ENCODE measurements around the gene SHC1.

SHC1 gene

DNA sequence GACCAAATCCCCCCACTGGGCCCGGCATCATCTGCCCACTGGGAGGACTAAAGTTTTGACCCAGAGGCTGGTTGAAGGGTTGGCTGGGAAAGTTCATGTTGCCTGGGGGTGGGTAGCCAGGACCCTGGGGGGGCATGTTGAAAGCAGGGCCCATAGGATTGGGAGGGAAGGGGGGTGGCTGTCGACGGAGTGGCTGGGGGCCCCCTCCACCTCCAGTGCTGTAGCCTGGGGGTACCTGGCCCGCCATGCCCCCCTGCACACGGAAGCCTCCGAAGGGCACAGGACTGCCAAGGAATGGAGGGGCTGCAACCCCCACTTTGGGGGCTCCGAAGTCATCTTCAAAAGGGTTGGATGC is 11.1 kb downstream of the SHC1 start:
- in situ Hi-C loops (cut with HindIII; ENCODE audit: low sequenced_read_pairs): no loop called here

DNA sequence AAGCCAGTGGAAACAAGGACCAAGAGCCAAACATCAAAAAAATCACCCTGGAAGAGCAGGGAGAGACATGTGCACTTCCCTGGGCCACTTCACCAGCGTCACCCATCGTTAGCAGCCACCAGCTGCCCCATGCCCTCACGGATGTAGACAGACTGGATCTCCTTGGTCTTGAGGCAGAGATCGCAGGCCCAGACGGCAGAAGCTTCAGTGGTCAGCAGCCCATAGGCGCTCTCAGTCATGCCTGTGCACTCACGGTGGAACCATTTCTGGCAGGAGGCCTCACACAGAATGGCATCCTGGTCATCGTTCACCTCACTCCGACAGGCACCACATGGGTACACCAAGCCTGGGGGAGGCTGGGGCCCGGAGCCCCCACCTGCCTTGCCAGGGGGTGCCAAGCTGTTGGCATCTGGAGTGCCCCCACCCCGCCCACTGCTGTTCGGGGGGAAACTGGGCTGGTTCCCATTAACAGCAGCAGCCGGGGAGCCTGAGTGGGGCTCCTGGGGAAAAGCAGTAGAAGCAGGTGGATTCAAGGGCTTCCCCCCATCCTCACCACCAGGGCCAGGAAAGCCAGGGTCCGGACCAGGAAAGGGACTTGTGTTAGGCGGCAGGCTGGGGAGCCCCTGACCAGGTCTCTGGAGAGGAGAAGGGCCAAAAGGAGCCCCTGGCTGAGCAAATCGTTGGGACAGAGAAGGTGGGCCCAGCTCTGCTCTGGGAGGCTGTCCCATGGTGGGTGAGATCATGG is 11.7 kb downstream of the SHC1 start:
- in situ Hi-C loops (cut with HindIII; ENCODE audit: low sequenced_read_pairs): no loop called here

DNA sequence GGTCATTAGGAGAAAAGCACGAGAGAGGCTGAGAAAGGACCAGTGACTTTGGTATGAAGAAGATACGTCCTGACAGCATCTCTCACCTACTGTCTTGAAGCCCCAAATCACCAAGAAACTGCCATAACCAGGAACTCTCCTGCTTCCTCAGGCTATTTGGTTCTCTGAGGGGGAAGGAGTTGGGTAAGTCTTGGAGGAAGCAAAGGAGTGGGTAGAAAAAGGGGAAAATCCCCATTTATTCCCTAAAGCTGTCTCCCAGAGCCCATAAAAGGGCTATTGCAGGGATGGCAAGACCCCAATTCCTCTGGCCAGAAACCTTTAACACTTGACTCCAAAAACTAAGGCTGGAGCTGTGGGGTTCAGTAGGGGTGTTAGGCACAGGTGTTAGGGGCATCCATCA is 12.5 kb downstream of the SHC1 start:
- in situ Hi-C loops (cut with HindIII; ENCODE audit: low sequenced_read_pairs): no loop called here

DNA sequence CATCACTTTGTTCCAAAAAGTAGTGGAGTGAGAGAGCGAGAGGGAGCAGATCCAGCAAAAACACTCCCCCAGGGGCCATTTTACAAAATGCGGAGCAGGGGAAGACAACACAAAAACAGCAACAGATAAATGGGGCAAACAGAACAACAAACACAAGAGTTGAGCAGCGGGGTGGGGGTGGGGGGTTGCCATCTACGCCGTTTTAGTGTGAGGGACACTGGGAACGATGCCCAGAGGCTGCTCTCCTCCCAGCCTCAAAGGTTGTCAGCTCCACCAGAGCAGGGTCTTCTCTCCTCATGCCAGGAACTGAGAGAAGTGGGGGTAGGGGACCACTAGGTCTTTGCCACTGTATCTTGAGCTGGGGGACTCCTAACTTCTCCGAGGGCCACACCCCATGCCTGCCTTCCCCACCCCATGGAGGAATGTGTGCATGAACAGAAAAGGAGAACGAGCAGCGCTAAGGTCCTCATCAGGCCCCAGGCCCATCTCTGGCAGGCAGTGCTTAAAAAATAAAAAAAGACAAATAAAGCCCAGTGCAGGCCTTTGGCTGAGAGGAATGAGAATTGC is 13.4 kb downstream of the SHC1 start:
- in situ Hi-C loops (cut with HindIII; ENCODE audit: low sequenced_read_pairs): no loop called here

DNA sequence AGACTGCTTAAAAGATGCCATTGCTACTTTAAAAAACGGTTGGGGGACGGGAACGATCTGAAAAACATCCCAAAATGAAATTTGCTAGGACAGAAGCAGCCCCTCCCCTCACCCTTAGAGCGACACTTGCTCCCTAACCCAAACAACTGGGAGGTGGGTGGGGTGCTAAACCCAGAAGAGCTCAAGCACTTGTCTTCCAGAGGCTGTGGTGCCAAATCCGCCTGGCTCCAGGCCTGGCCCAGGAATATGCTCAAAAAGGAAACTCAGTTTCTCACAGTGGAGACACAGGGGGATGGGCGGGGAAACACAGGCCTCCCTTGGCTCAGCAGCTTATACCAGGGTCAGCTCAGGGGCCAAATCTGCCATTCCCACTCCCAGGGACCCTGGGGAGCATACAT is 14.0 kb downstream of the SHC1 start:
- in situ Hi-C loops (cut with HindIII; ENCODE audit: low sequenced_read_pairs): no loop called here

DNA sequence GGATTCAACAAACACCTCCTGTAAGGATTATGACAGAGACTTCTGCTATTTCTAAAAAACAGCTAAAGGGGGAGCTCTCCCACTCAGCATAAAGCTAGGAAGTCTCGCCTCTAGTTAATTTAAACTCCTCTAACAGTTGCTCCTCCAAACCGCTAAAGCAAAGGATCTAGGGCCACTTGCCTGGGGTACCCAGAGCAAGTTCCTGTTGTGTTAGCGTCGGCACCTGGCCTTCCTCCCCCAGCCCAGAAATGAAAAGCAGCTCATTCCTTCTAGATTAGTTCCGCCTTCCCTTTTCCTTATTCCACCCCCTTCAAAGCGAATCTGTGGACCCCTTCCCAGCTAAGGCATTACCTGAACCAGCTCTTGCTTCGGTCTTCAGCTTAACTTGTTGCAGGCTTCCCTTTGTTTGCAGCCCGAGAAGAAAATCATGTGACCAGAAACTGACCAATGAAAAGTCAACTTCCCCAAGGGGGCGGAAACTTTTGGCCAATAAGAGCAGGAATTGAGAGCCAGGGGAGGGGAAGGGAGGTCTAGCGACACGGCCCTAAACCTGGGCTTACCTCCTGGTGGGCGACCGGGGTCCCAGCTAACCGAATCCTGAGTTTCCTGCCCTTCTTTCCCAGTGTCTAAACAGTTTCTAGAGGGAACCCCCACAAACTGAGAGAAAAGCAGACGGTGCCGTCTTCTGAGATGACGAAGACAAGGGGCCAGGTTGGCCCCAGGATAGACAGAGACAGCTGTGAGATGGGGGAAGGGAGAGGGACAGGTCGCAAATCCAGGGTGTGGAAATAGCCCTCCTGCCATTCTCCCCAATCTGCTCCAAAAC is 14.6 kb downstream of the SHC1 start, which contains the start of gene PBXIP1:
PBXIP1 (minus strand) TSS at position 382 of the 826 bp plus-strand sequence. CDS start 2,378 bp downstream, outside the sequence.
- in situ Hi-C loops (cut with HindIII; ENCODE audit: low sequenced_read_pairs): no loop called here

DNA sequence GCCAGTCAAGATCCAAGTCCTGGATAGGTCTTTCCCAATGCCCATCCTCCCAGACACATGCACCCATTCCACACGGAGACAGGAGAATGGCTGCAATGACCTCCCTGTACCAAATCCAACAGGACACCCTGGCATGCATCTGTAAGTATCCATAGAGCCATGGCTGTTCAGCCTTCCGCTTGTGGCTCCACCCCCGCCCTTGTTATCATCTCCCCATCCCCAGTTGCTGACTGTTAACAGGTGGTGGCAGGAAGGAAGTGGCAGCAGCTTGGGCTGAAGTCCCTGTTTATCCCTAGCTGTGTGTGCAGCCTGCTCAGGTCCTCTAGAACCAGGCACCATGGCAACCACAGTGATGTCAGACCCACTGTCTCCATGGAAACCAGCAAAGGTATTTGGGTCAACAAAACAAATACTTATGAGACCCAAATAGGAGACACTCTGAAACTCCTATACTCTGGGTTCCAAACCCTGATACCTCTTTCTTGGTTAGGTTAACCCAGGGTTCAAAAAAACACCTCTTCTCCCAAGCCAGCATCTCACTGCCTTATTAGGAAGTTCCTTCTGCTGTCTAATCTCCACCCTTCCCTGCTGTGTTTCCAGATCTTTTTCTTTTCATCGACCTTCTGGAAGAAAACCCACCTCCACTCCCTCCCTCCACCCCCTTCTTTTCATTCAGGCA is 15.4 kb downstream of the SHC1 start:
- in situ Hi-C loops (cut with HindIII; ENCODE audit: low sequenced_read_pairs): no loop called here

DNA sequence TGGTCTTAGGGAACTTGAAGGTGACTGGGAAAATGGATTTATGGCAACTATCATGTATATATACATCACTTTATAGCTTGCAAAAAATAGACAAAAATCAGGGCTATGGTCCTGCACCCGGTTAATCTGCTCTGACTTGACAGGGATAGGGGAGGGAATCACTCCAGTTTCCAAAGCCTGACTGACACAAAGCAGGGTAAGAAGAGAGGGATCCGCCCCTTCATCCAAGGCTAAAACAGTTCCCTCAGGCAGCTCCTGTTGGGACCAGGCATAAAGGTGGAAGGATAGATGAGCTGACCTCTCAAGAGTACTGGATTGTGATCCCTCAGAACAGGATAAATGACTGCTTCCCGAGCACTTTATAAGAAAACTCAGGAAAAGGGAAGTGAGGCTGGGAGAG is 16.0 kb downstream of the SHC1 start:
- in situ Hi-C loops (cut with HindIII; ENCODE audit: low sequenced_read_pairs): no loop called here

DNA sequence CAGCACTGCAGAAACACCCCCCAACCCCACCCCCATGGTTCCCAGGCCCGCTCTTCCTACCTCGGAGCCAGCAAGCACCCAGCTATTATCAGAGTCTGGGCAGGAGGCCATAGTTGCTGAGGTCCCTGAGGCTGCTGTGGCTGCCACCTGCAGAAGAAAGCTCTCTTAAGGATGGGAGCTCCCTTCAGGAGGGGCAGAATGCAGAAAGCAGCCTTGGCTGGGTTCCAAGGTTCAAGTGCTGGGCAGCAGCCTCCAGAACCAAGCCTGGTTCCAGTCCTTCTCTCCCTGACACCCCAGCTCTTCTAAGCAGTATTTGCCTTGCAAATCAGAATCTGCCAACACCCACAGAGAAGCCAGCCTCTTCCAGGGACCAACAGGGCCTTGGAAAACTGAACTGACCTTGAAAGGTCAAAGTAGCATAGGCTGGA is 16.9 kb downstream of the SHC1 start:
- in situ Hi-C loops (cut with HindIII; ENCODE audit: low sequenced_read_pairs): no loop called here

DNA sequence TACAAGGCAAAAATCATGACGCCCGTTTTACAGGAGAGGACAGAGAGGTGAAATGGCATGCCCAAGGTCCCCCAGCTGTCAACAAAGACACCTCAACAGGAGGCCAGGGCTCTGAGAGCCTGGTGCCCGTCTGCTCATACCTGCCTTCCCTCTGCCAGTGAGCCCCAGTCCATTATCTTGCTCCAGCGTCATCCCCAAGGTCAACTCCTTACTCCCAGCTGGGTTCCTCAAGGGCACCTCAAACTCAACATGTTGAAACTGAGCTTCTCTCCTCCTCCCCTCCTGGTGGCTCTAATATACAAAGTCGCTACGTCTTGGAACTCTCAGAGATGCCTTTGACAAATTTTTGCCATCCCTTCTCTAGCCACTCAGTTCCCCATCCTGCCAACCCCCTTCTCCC is 17.9 kb downstream of the SHC1 start:
- in situ Hi-C loops (cut with HindIII; ENCODE audit: low sequenced_read_pairs): no loop called here

DNA sequence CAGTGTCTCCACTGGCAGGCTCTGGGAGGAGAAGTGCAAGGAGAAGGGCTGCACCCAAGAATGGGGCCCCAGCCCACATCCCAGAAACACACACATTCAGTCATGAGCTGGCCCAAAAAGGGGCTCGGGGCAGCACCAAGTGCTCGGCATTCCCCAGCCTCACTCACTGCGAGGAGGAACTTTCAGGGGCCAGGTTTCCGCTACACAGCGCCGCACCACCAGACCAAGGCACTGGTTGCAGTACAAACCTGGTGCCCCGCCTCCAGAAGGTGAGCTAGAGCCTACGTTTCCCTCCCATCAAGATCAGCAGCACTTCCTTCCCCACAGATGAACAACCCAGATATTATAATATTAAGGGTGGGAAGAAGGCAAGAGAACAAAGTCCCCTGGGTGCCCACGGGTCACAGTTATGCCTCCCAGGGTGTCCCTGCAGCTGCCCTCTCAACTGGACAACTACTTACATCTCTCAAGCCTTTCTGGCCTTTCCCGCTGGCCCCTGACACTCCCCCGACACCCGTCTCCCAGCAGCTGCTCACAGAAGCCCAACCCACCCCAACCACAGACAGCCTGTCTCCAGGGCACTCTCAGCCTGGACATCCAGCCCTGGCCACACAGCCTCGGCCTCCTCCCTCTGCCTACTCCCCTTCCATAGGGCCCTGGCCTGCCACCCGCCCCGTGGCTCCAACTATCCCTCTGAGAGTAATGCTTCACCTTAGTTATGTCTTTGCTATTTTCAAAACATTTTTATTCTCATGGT is 18.5 kb downstream of the SHC1 start:
- in situ Hi-C loops (cut with HindIII; ENCODE audit: low sequenced_read_pairs): no loop called here

DNA sequence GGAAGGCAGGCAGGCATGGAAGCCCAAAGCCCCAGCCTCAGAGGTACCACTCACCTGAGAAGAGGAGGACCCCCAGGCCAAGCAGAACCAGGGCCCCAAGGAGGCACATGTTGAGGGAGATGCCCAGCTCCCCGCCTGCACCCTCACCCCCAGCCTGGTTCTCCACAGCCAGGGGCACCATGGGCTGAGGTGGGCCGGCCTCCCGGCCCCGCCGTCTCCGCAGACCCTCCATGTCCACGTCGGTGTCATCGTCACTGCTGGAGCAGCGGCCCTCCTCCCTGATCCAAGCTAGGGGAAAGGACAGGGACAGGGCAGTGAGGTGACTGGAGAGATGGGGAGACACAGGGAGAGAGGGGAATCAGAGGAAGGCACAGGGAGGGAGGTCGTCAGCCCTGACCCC is 22.5 kb downstream of the SHC1 start:
- in situ Hi-C loops (cut with HindIII; ENCODE audit: low sequenced_read_pairs): no loop called here

DNA sequence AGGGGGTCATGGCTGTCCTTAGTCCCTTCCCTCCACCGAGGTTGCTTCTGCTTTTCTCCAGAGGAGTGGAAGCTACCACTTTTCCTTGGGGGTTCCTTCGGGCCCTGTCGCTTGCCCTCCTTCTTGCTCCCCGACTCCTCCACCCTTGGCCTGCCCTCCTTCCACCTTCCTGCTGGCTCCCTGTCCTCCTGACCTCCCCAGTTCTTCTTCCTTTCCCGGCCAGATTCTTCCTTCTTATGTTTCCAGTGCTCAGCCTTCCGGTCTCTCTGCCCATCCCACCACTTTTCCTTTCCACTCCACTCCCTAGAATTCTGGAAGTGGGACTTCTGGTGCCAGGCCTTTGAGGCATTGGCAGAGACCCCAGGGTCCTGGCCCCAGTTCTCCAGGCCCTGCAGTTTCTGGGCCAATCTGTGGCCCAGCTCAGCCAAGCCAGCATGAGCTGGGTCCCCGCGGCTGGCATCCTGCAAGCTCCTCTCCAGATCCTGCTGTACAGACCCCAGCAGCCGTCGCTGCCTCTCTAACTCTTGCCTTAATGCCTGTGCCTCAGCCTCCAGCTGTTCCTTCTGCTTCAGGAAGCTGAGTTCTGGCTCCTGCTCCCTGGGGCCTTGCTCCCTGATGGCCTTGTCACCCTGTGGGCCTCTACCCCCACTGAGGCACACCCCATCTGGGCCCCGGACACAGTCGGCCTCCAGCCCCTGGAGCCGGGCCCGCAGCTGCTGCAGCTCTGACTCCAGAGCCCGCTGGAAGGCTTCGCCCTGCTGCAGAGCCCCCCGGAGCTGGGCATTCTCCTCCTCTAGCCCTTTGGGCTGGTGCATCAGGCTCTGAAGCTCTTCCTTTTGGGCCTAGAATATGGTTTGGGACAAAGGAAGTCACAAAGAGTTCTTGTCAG is 24.3 kb downstream of the SHC1 start:
- in situ Hi-C loops (cut with HindIII; ENCODE audit: low sequenced_read_pairs): no loop called here

DNA sequence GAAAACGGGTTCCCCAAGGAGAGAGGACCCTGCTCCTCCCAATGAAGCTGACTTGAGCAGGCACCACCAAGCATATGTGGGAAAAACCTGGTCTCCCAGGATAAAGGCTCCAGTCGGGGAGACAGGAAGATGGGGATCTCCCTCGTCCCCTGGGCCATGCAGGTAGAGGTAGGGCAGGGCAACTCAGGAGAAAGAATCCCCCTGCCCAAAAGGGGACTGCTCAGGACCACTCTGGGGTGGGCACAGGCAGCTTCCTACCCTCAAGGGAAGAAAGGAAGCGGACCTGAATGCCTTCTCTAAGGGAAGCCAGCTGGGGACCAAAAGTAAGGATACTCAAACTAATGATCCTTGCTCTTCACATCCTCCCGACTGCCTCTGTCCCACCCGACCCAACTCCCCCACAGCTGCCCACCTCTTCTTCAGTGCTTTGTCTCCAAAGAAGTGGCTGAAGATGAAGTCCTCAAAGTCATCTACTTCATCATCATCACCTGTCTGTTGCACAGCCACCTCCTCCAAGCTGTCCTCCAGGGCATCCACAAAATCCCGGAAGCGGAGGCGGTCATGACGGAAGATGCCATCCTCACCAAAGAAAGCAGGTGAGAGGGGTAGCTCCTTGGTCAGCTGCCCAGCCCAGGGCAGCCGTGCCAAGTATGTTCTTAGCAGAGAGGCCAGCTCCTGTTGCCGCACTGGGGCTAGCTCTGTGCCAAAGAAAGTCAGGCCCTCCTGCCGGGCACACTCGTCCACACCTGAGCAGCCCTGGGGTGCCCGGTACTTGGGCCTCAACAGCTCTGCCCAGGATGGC is 25.2 kb downstream of the SHC1 start:
- in situ Hi-C loops (cut with HindIII; ENCODE audit: low sequenced_read_pairs): no loop called here

DNA sequence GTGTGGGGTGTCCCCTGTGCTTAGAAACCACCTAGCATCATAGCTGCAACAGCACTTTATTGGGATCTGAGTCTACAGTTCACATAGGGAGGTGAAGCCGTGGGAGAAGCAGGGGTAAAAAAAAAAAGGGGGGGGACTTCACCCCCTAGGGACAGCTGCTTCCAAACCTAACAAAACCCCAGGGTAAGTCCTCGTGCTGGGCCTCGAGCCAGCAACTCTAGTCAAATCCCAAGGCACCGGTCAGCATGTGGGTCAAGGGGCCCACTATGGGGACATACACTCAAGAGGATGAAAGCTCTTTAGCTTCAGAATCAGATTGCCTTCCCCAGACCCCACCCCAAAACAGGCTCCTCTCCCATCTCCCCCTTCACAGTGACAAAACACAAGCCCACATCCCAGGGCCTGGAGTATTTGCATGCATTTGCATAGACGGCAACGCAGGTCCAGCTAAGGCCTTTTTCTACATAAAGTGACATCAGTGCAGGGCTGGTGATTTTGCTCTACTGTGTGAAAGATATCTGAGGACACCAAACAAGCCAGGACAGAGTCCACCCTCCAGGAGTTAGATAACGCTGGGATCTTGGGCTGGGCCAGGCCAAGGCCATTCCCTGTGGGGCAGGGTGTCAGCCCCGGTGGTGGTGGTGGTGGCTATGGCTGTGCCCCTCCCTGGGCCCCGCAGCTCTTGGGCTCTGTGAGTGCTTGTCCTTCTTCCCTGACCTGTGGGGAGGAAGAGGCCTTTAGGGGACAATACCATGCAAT is 26.0 kb downstream of the SHC1 start:
- in situ Hi-C loops (cut with HindIII; ENCODE audit: low sequenced_read_pairs): no loop called here

DNA sequence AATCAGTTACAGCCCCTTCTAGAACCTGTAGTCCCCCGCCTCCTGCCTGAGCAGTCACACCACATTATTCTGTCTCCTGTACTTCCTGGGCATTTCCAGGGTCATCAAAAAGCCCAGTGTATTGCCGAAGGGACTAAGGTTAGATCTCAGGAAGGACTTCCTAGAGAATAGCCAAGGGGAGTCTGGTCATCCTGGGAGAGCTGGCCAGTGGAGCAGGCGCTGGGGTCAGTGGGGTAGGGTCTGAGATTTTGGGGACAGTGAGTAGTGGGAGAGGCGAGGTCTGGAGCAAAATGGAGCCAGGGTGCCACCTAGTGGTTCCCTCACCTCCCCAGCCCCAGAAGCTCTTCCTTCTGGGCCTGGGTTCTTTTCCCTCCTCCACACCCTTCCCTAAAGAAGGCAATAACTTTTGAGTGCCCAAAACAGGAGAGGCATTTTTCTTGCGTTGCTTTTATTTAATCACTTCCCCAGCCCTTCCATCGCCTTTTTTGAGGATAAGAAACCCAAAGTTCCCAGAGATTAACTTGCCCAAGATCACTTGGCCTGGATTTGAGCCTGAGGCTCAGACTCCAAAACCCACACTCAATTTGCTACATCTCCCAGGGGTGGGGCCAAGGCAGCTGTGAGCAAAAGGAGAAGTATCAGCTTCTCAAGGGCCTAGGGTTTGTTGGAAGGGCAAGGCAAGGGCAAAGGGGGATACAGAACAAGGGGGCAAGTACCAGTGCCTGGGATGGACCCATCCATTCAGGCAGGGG is 26.7 kb downstream of the SHC1 start:
- in situ Hi-C loops (cut with HindIII; ENCODE audit: low sequenced_read_pairs): no loop called here

DNA sequence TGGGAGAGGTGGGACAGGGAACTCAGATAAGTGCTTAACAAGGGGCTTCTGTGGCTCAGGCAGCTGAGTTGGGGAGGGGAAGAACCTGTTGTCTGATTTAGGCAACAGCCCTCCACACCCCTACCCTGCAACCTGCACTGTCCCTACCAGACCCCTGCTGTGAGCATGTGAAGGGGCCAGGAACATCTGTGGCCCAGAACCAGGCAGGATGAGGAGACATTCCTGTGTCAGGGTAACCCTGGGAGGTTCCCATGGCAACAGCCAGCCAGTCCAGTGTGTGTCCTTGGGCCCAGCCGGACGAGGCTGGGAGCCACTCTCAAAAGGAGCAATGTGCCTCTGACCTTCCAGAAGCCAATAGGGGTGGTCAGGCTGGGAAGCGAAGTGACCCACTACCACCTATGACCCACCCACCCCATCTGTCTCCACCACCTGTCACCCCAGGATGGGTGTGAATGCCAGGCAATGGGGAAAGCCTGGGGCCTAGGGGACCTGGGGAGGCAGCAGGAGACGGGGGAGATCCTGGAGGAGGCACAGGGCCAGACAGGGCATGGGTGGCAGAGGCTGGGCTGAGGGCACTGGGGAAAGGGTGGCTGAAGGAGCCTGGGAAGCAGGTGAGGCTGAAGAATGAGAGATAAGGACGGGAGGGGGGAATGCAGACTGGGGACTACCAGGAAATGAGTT is 29.1 kb downstream of the SHC1 start:
- in situ Hi-C loops (cut with HindIII; ENCODE audit: low sequenced_read_pairs): no loop called here

Measured in DLD1 (cell line).